Superior temporal gyrus (tissue), 1 donor: Measurements from ENCODE around the gene SMCO4.

Experiments used
- DNase-seq: peaks from one replicate; pipeline ENCODE4 v3.0.0-alpha.2; 2016; ENCODE audit errors: extremely low spot score

The SMCO4 gene

GRCh38 chr11:93504110-93505095 is 38.8 kb downstream of the SMCO4 start:
- no peak for DNase-seq

DNA sequence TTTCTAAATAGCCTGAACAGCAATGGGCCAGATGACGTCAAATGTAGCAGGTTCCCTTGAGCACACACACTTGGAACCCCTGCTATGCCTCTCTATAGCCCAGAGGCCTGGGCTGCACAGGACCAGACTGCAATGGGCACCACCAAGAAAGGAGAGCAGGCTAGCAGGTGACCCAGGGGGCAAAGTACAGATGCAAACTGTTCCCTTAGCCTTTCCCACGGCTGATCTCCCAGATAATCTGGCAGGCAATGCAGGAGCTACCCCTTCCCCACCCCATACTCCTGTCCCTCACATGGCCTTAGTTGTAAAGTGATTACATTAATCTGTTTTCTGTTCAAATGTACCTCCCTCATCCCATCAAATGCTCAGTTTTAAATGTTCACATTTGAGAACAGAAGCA is 41.3 kb downstream of the SMCO4 start:
- no peak for DNase-seq

DNA sequence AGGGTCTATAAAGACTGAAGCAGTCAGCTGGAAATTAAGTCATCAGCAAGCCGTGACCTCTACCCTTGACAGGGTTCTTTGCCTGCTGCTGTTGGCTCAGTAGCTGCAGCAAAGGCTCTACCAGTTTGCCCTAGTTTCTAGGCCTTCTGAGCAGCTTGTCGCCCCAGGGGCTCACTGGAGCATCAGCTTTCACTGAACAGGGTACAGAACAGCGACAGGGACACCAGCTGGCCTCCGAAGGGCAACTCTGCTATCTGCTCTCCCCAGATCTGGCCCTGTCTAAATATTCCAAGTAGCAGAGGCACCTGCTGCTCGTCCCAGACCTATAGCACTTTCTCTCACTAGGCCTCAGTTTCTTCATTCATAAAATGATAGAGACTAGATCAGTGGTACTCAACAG is 42.4 kb downstream of the SMCO4 start:
- no peak for DNase-seq

DNA sequence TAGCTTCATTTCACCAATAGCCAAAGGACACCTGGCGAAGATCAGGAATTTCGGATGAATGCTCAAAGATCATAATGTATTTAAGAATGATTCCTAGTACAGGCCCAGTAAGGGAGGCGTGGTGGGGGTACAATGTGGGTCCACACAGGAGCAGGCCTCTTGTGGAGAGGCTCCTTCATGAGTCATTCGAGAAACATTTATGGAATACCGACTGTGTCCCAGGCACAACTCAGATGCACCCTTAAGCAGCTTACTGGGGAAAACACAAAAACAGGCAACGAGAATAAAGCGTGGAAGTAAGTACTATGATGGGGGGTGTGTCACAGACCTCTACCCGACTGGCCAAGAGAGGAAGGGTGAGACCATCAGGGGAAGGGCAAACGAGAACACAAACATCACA is 44.5 kb downstream of the SMCO4 start:
- DNase-seq = no peak

- no peak for DNase-seq
These were observed 45.0 kb downstream of the SMCO4 start for GRCh38 chr11:93498161-93498560.

GRCh38 chr11:93497596-93497995 is 45.6 kb downstream of the SMCO4 start:
- no peak for DNase-seq

DNA sequence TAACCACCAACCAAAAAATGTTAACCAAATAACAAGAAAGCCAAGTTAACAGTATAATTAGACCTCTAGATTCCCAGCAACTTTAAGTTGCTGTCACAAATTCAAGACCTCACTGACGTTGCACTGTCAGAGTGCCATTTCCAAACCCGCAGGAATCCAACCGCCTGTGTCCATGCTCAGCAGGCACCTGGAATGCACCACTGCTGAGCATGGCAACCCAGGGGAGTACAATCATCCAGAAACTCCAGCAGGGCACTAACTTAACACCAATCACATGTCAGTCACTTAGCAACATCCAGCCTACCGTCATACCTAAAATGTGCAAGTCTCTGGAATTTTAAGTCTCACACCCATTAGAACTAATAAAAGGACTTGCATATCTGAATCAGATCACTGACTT is 48.8 kb downstream of the SMCO4 start:
- no peak for DNase-seq

DNA sequence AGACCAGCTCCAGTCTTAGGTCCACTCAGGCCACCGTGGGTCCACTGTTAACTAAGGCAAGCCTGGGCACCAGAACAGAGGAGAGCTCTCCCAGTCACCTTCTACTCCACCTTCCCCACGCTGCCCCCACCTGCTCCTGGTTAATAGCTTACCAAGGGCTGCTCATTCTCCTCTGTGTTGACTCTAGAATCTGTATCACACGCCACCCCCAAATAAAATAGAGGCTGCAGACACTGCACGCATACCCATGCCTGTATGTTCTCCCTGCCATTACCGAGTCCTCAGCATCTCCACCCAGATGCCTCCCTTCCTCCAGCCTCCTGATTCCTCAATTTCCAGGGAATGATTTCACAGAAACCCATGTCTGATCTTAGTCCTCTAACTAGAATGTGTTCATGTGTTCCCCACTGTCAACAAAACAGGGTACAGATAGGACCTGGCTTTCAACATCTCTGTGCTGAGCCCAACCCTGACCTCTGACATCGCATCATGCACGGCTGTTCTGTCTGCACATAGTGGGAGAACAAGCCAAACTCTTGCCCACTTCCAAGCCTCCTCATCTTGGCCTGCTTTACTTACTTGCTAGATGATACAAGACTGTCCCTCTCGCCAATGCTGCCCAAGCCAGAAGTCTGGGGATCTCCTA is 49.8 kb downstream of the SMCO4 start:
- no peak for DNase-seq

DNA sequence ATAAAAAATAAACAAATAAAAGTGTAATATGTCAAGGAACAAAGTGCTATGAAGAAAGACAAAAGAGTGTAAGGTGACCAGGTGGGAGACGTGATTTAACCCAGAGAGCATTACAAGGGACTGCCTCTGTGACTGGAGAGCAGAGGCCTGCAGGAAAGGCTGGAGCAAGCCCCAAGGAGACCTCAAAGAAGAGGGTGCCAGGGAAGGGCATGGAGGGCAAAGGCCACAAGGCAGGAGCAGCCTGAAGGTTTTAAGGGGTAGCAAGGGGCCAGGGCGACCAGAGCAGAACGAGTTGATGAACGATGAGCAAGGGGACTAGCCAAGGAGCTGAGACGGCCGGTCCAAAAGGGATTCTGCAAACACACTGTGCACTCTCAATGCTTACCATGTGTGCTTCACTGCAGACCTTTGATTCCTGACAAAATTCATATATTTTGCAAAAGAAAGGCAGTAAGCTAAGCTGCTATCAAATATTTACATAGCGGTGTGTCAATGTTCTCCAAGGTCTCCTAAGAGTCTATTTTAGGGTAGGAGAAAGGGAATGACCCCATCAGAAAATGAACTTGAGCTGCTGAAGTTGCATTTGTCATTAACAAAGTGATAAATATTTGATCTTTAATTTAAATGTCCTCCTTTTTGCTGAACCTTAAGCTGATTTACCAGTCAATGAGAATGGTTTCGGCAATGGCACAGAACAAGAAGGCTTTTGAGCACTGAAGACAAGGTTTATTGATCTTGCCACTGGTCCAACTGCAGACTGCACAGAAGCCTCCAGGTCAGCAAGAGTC is 50.5 kb downstream of the SMCO4 start:
- DNase-seq = no peak

DNA sequence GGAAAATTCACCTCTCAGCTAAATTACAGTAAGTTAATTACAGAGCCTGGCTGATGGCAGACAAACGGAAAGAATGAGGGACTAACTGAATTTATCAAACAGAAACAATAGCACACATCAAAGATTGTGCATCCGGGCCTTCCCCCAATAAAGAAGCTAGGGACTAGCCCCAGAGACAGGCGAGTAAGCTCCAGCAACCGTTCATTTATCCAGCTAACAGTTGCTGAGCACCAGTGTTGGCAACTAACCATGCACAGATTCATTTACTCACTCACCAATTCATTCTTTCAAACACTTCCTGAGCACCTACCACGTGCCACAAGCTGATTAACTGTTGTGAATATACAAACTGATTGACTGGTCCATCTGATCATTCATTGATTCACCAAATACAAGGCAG is 51.2 kb downstream of the SMCO4 start:
- no peak for DNase-seq

- DNase-seq = no peak
These were observed 52.1 kb downstream of the SMCO4 start for GRCh38 chr11:93490996-93491618.

DNA sequence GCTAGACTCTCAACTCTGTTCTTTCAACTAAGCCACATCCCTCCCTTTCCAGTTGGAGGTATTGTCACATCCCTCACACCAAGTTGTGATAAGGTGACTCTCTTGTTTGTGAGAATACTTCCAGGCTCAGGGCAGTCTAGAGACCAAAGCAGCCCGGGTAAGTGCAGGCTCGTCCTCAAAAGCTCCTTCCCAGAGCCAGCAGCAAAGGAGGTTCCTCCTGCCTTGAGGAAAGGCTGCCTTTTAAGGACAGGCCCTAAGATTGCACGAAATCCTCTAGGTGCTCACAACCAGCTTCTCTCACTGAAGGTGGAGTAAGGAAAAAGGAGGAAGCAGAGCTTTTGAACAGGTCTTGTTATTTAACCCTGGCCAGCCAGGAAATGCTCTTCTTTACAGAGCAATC is 53.4 kb downstream of the SMCO4 start:
- no peak for DNase-seq

DNA sequence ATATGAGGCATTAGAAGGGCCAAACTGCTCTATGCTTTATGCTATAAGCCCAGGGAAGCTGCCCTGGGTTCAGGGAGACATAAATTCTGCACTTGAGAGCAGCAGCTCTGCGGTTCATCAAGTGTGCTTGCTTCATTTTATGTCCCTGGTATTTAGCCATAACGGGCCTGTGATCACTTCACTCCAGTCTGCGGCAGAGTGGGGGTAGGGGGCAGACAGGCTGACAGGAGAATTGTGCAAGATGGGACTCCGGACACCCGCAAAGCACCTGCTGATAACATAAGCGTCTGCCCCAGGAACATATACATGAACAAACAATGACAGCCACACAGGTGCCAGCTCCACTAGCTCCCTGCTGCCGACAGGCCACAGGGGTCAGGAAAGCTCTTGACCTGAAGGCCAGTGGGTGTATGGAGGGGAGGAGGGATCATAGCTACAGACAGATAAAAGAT is 56.1 kb downstream of the SMCO4 start:
- DNase-seq = no peak

GRCh38 chr11:93485983-93486382 is 57.2 kb downstream of the SMCO4 start:
- no peak for DNase-seq

- no peak for DNase-seq
These were observed 58.5 kb downstream of the SMCO4 start for GRCh38 chr11:93484716-93485115.

- no peak for DNase-seq
These were observed 60.6 kb downstream of the SMCO4 start for GRCh38 chr11:93482556-93482955.

- DNase-seq = no peak
These were observed 61.5 kb downstream of the SMCO4 start for GRCh38 chr11:93481696-93482095.

DNA sequence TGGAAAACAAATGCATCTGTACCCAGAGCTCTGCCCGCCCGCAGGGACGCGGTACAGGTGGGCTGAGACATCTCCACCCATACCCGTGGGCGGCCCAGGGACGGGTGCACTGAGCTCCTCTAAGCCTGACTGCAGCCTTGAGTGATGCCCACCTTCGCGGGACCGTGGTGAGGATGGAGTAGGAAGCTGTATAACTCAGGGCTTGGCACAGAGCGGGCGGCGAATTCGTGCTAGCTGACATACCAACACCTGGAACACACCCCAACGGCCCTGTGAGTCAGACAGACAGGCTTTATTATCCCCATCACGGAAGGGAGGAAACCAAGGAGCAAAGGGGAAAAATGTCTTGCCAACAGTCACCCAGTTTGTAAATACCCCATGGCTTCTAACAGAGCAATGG is 61.9 kb downstream of the SMCO4 start:
- DNase-seq = no peak

DNA sequence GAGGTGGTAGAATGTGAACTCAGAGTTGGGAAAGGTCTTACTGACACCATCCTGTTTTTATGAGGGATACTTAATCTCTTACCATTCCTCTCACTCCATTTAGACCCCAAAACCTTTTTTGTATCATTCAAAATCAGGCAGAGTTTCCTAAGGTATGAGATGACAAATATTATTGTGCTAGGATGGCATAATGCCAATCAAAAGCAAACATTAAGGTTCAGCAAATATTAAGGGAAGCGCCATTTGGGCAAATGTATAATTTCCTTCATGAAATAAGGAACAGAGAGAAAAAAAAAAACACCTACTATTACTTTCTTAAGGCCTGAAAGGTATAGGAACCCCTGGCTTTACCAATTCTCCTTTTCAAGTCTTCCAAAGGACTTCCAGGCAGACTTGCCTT is 62.4 kb downstream of the SMCO4 start:
- DNase-seq = no peak

DNA sequence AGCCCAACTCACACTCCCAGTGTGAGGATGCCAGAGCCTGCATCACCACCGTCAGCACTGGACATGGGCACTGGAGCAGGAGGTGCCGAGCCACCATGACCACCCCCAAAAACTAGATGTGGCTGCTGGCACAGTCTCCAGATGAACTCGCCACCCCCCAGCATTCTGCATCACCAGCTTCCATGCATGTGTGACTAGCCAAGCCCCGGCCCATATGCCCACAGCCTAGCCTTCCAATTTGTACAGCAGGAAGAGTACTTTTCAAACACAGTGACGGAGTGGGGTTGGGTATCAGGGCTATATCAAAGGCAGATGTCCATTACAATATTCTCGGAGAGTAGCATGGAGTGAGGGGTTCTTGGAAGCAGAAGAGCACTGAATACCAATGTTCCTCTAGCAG is 62.9 kb downstream of the SMCO4 start:
- no peak for DNase-seq

DNA sequence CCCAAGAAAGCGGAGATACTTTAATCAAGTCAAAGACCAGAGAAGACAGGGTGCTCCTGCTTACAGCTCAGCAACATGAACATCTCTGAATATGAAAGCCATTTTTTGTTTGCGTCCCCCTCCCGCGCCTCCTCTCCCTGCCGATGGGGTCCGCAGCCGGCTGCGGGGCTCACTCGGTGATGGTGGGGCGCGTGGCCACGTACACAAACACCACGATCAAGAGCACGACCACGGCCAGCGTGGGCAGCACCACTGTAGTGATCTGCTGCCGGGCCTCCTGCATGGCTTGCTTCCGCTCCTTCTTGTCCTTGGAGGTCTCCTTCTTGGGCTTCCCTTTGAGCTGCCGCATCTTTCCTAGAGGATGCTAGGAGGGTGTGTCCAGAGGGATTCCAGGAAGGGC is 64.3 kb downstream of the SMCO4 start:
- DNase-seq = no peak

DNA sequence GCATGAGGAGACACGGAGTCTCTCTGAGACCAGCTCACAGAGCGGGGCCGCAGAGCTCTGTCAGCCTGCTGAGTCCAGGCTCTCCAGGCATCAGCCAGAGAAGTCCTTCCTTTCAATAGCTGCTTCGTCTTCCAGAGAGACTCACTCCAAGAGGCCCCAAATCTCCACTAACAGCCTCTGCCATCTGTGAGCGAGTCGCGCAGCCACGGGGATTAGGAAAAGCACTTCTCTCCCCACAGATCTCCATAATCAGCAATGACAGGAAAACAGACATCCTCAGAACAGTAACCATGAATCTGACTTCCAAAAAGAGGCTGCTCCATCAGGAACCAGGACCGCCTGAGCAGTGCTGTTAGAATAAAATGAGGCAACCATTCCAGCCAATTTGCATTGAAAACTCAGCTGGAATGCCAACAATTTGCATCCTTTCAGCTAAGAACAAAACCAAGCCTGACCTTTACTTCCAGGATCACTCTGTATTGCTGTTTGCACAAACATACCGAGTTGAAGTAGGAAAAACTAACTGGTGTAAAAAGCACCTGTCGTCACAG is 65.4 kb downstream of the SMCO4 start:
- no peak for DNase-seq
